GM15510 (cell line): ENCODE results near the gene UBN1.

Experiments used
- POLR2A ChIP-seq: IDR thresholded peaks from 3 replicates; pipeline ENCODE4 v1.6.1; 2011; ENCODE audit warnings: borderline replicate concordance; ENCODE audit not compliant: insufficient read length; ENCODE audit errors: extremely low read depth

Gene UBN1

GRCh38 chr16:4868026-4868425 lies 20.7 kb downstream of the UBN1 start:
- TF ChIP-seq POLR2A: no peak

- TF ChIP-seq POLR2A: no peak
Measured at GRCh38 chr16:4868535-4868934, 21.3 kb downstream of the UBN1 start.

GRCh38 chr16:4869147-4869805 lies 22.0 kb downstream of the UBN1 start:
- TF ChIP-seq POLR2A: no peak

- TF ChIP-seq POLR2A: no peak
Measured at GRCh38 chr16:4870138-4870671, 22.9 kb downstream of the UBN1 start.

GRCh38 chr16:4871071-4871470 lies 23.8 kb downstream of the UBN1 start:
- TF ChIP-seq POLR2A: no peak

- TF ChIP-seq POLR2A: no peak
Measured at GRCh38 chr16:4873091-4873490, 25.8 kb downstream of the UBN1 start.

GRCh38 chr16:4874666-4875065 lies 27.4 kb downstream of the UBN1 start:
- no peak for TF ChIP-seq POLR2A

GRCh38 chr16:4876646-4877379 lies 29.5 kb downstream of the UBN1 start:
- no peak for TF ChIP-seq POLR2A

- TF ChIP-seq POLR2A: no peak
Measured at GRCh38 chr16:4877380-4877685, 30.1 kb downstream of the UBN1 start.

- TF ChIP-seq POLR2A: no peak
Measured at GRCh38 chr16:4879049-4879448, 31.8 kb downstream of the UBN1 start.

- no peak for TF ChIP-seq POLR2A
Measured at GRCh38 chr16:4880006-4880580, 32.8 kb downstream of the UBN1 start.

- no peak for TF ChIP-seq POLR2A
Measured at GRCh38 chr16:4882000-4882632, 34.8 kb downstream of the UBN1 start.

GRCh38 chr16:4882633-4883285 lies 35.5 kb downstream of the UBN1 start:
- TF ChIP-seq POLR2A: no peak

GRCh38 chr16:4883501-4883900 lies 36.2 kb downstream of the UBN1 start:
- TF ChIP-seq POLR2A: no peak

- no peak for TF ChIP-seq POLR2A
Measured at GRCh38 chr16:4884209-4884608, 36.9 kb downstream of the UBN1 start.
